Activated CD8-positive, alpha-beta memory T cell treated with anti-CD3 and anti-CD28 coated beads, Interleukin-2, amount 50 U/mL, for 4 hours (primary cell): ENCODE data around the gene SSBP2.
"Not testable (repeated sequence)": the region's sequence is repeated elsewhere in the genome, so short reads cannot be mapped to it uniquely, and the experiment has no call there.

Experiments used
- DNase-seq: peaks from one replicate; pipeline ENCODE4 v3.0.0-alpha.2; 2020

SSBP2 gene

DNA sequence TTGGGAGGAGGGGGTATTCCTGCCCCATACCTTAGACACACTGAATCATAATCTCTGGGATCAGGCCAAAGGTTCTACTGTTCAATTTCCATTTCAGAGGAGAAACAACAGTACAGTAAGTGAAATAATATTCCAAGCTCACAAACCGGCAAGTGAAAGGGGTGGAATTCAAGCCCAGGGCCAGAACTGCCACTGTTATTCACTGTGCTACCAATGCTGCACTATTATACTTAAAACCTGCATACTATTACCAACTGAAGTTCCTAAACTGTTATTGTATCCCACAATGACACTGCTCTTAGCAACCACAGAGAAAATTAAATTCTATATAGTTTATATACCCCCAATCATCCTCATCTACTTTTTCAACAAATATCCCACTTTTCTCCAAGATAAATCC is 24.6 kb downstream of the SSBP2 start:
- no peak for DNase-seq

DNA sequence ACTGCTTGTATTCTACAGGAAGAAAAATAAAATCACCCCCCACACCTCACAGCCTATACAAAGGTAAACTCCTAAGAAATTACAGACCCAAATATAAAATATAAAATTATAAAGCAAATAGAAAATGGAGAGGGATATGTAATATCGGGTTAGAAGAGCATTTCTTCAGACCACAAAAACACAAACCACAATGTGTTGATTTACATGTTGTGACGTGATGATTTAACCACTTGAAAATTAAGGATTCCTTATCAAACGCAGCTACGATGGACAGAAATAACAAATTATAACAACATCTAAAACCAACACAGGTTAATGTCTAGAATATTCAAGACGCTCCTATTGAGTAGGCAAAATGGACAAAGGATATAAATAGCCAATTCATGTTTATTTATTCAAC is 26.3 kb downstream of the SSBP2 start:
- no peak for DNase-seq

DNA sequence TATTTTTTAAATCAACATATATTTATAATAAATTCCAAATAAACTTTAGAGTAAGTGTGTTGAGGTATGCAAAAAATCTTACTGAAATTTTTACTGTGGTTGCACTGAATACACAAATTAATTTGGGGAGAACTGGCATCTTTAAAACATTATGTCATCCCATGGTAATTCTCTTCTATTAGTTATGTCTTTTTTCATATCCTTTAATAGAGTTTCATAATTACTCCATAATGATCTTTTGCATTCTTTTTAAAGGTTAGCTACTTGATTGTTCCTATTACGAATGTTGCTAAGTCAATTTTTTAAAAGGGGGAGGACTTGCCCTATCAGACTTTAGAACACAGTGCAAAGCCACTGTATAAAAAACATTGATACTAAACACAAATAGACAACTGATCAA is 26.8 kb downstream of the SSBP2 start:
- DNase-seq: no peak

DNA sequence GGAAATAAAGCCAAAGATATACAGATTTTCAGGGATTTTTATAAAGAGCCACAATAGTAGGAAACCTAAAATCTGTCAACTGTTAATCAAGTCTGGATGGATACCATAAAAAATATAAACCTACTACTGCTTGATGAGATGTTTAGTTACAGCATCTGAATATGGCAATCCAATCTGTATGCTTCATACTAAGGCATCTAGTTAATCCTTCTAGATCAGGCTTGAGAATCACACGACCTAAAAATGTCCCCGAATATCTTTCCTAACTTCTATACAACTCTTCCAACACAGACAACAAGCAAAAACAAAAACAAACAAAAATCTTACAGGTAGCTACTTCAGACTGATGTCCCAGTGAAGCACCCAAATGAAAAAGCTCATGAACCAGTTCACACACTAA is 29.8 kb downstream of the SSBP2 start:
- no peak for DNase-seq

DNA sequence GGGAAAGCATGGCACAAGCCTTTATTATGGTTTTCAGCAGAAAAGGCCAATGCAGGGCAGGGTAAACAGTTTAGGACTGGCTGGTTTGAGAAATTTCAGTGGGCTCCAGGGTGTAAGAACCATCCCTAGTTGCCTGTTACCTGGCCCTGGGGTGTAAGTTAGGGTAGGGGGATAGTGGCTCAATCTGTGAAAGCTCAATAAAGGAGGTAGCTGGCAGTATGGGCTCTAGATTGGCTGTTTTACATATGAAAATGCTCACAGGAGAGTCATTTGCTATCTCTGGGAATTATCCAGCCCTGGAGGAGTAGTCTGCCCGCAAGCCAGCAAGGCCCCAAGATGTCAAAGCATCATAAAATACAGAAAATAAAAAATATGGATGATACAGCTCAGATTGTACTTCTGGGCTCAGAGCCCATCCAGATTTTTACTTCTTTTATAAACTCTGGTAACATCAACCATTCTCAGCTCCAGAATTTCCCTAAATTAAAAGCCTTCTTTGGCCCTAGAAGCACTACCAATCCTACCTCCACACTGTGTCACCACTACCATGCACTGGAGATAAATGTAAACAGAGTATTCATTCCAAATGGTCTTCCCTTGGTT is 31.1 kb downstream of the SSBP2 start:
- no peak for DNase-seq

DNA sequence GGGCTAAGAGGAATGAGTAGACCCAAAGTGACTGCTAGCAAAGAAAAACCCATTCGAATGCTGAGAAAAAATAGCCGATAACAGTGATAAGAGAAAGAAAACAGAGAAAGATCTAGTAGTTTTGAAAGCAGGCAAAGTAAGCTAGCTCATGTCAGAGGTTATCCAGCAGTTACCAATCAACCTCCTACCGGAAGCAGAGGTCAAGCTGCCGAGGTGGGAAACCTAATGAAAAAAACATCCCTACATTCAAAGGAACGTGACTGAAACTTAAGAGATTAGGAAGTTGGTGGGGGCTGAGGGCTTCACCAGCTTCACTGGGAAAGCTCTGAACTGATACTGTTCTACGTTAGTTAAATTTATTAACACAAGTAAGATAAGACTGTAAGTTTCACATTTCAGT is 32.6 kb downstream of the SSBP2 start:
- no peak for DNase-seq

DNA sequence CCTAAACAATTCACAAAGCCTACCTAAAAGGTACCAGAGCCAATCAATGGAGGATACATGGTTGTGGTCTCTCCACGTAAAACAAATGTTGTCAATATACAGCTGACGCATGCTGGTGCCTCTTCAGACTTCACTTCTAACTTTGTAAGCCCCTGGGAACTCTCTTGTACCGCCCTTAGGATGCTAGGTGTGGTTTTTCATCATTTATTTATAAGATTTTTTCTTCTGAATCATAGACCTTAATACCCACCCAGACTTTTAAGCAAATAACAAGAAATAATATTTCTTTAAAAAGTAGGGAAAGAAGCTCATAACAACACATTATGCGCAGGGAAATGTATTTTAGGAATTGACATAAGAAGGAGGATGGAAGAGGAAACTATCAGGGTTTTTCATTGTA is 33.0 kb downstream of the SSBP2 start:
- DNase-seq: no peak

DNA sequence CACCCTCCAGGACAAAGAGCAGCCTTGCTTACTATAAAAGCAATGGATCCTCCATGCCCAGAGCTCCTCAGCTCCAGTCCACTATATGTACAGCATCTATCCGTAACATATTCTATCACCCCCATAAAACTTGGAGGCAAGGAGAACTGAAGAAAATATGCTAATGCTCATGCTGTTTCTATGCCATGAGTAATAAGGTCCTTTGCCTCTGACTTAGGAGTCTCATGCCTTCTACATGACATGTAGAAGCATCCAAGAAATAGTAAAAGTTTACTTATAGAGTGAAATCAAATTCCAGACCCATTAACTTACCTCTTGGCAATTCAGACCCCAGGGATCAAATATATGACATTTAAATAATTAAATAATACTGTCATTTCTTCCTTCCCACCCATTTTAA is 33.7 kb downstream of the SSBP2 start:
- no peak for DNase-seq

DNA sequence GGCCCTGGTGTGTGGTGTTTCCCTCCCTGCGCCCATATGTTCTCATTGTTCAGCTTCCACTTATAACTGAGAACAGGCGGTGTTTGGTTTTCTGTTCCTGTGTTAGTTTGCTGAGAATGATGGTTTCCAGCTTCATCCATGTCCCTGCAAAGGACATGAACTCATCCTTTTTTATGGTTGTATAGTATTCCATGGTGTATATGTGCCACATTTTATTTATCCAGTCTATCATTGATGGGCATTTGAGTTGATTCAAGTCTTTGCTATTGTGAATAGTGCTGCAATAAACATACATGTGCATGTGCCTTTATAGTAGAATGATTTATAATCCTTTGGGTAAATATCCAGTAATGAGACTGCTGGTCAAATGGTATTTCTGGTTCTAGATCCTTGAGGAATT is 36.8 kb downstream of the SSBP2 start:
- DNase-seq: not testable (repeated sequence)

DNA sequence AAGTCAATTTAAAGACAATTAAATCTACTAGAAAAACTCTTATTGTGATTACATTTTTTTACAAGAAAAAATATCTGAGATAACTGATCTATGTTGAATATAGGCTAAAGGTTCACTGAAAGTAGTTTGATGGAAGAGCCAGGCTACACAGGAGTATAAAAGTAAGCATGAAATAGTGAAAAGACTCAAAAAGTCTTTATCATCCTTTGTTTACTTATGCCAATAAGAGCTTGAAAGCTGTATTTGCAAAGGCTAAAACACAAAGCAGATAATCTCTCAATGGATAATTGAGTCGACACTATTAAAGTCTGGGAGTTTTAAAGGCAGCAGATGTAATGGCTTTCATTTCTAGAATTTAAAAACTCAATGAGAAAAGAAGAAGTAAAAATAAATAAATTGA is 42.0 kb downstream of the SSBP2 start:
- DNase-seq: no peak

DNA sequence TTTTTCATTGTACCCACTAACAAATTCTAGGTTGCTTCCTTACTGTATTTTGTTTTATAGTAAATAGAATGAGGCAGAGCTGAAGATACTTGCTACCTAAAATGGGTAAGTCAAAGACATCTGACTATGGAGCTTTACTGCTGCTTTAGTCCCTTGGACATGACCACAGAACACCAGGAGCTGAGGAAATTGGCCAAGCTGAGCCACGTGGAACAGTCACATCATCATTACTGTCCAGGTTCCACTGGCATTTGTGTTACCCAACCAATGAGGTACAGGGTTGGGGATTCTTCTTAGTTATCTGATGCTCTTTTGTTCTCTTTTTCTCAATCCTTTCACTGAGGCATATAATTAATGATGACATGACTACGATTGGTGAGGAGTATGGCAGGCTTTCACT is 47.1 kb downstream of the SSBP2 start:
- no peak for DNase-seq

DNA sequence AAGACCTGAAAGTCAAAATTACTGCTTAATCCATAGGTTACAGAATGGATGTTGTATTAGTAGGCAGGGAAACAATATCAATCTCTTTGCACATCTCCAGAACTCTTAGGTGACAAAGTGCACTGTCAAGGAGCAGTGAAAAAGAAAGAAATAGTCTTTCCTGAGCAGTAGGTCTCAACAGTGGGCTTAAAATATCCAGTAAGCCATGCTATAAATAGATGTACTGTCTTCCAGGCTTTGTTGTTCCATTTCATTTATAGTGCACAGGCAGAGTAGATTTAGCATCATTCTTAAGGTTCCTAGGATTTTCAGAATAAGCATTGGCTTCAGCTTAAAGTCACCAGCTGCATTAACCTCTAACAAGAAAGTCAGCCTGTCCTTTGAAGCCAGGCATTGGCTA is 50.7 kb downstream of the SSBP2 start:
- no peak for DNase-seq

DNA sequence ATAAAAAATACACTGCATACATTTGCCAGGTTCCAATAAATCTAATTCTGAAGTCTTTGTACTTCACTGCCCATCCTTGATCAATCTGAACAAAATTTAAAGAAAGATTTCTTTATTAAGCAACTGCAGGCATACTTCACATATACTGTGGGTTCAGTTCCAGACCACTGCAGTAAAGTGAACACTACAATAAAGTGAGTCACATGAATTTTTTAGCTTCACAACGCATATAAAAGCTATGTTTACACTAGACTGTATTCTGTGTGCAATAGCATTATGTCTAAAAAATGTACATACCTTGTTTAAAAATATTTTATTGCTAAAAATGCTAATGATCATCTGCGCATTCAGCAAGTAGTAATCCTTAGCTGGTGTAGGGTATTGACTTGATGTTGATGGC is 52.1 kb downstream of the SSBP2 start:
- DNase-seq: no peak

DNA sequence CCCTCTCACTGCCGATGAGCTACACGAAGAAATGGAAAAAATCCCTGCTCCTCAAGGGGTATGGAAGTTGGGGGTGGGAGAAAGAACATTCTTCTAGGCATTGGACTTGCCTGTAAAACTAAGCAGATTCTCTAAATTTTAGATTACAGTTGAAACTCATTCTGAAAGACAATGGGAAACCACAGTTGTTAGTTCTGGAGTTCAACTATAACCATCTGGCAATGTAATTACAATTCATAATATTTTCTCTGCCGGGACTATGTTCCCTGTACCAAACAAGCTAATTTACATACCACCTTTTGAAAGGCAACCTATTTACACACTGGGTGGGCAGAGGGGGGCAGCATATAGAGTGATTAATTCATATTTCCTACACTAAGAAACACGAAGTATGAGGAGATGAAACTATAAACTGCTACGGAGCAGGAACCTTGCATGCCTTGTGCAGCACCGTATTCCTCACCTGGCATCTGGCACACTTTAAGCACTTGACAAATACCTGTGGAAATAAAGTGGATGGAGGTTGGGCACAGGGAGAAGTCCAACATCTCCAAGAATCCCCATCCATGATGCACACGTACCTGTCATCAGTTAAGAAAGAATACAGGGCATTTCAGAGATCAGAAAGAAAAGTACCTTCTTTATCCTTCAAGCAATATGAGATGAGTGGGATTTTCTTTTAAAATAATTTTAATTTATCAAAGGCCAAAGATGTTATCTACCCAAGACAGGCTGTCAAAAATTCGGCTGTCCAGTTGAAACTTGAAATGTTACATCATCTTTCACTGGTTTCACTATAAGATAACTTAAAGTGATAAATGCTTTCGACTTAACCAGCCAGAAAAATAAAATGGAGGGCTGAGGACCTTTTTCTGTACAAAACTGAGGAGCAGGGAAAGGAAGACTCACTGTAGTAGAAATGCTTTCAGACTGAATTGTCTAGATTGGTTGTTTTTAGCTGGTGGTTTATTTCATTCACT is 54.2 kb downstream of the SSBP2 start:
- no peak for DNase-seq

DNA sequence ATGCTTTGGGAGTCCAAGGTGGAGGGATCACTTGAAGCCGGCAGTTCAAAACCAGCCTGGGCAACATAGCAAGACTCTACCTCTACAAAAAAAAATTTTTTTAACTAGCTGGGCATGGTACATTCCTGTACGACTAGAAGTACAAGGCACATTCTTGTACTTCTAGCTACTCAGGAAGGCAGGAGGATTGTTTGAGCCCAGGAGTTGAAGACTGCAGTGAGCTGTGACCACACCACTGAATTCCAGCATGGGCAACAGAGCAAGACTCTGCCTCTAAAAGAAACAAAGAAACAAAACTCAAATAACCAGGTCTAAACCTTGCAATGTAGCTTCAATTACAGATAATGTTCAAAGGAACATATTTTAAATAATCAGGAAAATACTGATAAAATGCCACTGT is 56.2 kb downstream of the SSBP2 start:
- DNase-seq: no peak

DNA sequence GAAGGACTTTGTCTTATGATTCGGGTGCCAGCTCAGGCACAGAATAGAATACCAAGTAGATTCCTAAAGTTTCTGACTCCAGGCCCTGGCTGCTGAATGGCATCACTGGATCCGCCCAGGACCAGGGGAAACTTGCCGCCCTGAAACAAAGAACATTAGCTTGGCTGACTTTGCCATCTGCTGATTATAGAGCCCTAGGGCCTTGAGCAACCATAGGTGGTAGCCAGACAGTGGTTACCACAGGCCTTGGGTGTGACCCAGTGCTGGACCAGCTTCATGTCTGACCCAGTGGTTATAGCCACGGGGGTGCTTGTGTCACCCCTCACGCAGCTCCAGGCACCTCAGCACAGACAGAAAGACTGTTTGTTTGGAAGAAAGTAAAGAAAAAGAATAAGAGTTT is 62.7 kb downstream of the SSBP2 start:
- DNase-seq: no peak

DNA sequence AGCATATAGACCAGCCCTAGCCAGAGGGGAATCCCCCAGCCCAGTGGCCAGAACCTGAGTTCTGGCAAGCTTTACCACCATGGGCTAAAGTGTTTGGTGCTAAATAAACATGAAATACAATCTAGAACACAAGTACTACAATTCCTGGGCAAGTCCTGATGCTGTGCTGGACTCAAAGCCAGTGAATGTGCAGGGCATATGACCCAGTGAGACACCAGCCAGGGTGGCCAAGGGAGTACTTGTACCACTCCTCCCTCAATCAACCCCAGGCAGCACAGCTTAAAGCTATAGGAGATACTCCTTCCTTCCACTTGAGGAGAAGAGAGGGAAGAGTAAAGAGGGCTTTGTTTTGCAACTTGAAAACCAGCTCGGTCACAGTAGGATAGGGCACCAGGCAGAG is 63.6 kb downstream of the SSBP2 start:
- DNase-seq: no peak

DNA sequence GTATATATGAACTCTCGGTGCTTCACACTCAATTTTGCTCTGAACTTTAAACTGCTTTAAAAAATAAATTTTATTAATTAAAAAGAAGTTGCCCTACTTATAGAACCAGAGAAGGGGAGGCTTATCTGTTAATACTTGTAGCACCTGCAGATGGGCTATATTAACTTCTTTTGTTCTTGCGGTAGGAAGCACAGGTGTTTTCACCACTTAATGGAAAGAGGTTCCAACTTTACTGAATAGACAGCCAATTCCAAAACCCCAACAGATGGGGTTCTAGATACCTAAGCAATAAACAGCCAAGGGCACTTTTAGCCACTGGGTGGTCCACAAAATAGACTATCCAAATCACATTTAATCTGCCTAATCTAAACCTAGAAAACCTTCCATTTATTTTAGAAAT is 65.4 kb downstream of the SSBP2 start:
- no peak for DNase-seq

DNA sequence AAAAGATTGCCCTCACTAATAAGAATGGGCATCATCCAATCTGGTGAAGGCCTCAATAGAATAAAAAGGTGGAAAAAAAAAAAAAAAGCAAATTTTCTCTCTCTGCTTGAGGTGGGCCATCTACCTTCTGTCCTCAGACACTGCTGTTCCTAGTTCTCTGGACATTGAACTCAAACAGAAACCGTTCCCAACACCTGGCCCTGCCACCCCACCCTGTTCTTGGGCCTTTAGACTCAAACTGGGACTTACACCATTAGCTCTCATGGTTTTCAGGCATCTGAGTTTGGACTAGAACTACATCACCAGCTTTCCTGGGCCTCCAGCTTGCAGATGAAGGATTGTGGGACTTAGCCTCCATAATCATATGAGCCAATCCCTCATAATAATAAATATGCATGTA is 71.0 kb downstream of the SSBP2 start:
- DNase-seq: no peak

DNA sequence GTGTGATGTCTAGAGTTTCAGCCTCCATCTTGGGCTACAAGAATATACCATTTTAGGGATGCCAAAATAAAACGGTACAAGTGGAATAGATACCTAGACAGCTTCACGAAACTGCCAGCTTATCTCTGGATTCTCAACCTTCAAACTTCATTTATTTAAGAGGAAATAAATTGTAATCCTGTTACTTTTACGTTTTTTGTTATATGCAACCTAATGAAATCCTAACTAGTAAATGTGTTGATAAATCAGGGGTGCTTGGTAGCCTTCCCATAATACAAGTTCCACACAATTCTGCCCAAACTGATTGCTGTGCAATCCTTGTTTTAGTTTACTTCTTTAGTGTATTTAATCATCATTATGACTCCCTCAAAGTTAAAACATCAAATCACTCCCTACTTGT is 75.5 kb downstream of the SSBP2 start:
- no peak for DNase-seq

DNA sequence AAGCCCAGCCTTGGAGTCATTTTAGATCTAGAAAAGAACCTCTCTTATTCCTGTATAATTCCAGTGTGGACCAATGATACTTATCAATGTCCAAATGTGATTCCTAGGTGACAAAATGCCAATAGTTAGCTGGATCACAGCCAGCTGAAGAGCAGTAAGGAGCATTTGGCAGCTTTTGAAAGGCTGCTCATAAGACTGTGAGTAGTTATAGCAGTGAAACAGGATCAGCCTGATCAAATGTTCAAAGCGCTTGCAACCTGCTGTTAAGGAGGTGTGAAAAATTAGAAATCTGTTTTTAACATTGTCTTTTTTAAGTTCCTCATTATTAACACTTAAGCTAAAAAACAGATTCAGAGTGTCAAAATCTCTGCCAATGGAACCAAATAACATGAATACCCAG is 85.1 kb downstream of the SSBP2 start:
- DNase-seq: no peak

DNA sequence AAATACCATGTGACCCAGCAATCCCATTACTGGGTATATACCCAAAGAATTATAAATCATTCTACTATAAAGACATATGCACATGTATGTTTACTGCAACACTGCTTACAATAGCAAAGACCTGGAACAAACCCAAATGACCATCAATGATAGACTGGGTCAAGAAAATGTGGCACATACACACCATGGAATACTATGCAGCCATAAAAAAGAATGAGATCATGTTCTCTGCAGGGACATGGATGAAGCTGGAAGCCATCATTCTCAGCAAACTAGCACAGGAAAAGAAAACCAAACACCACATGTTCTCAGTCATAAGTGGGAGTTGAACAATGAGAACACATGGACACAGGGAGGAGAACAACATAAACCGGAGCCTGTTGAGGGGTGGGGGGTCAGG is 90.3 kb downstream of the SSBP2 start:
- DNase-seq: not testable (repeated sequence)

DNA sequence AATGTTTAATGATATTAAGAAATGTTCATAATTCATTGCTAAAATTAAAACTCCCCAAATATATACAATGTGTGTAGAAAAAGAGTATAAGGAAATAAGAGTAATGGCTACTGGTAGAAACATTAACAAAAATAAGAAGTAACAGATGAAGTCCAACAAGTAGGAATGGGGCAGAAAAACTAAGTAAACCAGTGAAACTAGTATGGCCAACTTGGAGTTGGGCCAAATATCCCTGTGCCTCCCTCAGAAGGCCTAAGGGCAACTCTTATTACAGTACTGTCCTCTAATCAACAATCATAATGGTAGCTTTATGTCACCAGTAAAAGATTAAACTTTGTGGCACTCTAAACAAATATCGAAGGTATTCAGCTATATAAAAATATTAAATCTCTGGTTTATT is 93.5 kb downstream of the SSBP2 start:
- no peak for DNase-seq

DNA sequence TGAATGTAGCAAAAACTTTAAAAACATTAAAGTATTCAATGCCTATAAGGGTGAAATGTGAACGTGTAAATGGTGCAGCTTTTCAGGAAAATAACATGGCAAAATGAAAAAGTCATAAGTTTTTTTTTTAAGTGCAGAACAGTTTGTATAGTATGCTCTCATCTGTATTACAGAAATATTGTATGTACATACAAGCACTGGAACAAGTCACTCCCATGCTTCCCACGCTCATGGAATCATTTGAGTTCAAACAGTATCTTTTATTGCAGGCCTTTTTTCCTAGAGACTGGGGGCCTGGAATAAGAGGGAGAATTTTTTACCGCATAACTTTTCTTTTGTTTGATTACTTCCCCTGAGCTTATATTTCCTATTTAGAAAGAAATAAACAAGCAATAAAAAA is 94.1 kb downstream of the SSBP2 start:
- no peak for DNase-seq

DNA sequence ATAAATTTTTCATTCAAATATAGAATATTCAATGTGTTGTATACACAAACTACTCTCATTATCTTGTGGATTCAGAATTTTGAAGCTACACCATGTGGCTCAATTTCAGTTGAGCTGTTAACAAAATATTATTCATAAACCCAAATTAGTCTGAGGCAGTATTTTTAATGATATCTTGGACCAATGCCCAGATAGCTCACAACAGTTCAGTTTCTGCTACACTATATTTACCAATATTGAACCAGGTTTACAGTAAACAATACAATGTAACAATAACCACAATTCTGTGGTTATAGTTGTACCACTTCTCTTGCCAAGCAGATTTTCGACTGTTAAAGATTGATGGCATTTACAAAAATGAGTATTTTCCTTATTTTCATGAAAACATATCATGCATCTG is 99.9 kb downstream of the SSBP2 start:
- DNase-seq: no peak
